Jurkat, Clone E6-1 (cell line): ENCODE data around the gene PRSS33.

Experiments used
- DNase-seq: peaks from one replicate; pipeline ENCODE4 v3.0.0-alpha.2; 2011; ENCODE audit warnings: low read depth, low spot score
- H3K4me3 ChIP-seq: 2 replicates; pipeline ENCODE4 v1.5.1; 2011; ENCODE audit warnings: mild to moderate bottlenecking, low read length, control low read depth, moderate library complexity

PRSS33 gene

GRCh38 chr16:2768403-2769089 is 18.8 kb downstream of the PRSS33 start:
- H3K4me3 ChIP-seq = no peak overlapping the region
- no peak for DNase-seq

DNA sequence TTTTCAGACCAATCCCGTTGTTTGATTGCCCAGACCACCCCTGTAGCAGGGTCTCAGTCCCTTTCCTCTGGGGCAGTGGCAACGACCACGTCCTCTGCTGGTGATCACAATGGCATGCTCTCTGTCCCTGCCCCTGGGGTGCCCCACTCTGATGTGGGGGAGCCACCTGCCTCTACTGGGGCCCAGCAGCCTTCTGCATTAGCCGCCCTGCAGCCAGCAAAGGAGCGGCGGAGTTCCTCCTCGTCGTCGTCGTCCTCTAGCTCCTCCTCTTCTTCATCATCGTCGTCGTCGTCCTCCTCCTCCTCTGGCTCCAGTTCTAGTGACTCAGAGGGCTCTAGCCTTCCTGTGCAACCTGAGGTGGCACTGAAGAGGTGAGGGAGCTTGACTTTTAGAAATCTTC is 19.5 kb downstream of the PRSS33 start:
- DNase-seq = no peak
- H3K4me3 ChIP-seq = no peak overlapping the region

DNA sequence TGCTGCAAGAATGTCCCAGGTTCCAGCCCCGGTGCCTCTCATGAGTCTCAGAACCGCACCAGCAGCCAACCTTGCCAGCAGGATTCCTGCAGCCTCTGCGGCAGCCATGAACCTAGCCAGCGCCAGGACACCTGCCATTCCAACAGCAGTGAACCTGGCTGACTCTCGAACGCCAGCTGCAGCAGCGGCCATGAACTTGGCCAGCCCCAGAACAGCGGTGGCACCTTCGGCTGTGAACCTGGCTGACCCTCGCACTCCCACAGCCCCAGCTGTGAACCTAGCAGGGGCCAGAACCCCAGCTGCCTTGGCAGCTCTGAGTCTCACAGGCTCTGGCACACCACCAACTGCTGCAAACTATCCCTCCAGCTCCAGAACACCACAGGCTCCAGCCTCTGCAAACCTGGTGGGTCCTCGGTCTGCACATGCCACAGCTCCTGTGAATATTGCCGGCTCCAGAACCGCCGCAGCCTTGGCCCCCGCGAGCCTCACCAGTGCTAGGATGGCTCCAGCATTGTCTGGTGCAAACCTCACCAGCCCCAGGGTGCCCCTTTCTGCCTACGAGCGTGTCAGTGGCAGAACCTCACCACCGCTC is 20.1 kb downstream of the PRSS33 start:
- H3K4me3 ChIP-seq = no peak overlapping the region
- no peak for DNase-seq

DNA sequence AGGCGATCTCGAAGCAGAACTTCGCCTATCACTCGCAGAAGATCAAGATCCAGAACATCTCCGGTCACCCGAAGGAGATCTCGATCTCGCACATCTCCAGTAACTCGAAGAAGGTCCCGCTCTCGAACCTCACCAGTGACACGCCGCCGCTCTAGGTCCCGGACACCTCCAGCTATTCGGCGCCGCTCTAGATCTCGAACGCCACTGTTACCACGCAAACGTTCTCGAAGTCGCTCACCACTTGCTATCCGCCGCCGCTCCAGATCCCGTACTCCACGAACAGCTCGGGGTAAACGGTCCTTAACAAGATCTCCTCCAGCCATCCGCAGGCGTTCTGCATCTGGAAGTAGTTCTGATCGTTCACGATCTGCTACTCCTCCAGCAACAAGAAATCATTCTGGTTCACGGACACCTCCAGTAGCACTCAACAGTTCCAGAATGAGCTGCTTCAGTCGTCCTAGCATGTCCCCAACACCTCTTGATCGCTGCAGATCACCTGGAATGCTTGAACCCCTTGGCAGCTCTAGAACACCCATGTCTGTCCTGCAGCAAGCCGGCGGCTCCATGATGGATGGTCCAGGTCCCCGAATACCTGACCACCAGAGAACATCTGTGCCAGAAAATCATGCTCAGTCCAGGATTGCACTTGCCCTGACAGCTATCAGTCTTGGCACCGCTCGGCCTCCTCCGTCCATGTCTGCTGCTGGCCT is 20.8 kb downstream of the PRSS33 start:
- DNase-seq = no peak
- no peak overlapping the region for H3K4me3 ChIP-seq

DNA sequence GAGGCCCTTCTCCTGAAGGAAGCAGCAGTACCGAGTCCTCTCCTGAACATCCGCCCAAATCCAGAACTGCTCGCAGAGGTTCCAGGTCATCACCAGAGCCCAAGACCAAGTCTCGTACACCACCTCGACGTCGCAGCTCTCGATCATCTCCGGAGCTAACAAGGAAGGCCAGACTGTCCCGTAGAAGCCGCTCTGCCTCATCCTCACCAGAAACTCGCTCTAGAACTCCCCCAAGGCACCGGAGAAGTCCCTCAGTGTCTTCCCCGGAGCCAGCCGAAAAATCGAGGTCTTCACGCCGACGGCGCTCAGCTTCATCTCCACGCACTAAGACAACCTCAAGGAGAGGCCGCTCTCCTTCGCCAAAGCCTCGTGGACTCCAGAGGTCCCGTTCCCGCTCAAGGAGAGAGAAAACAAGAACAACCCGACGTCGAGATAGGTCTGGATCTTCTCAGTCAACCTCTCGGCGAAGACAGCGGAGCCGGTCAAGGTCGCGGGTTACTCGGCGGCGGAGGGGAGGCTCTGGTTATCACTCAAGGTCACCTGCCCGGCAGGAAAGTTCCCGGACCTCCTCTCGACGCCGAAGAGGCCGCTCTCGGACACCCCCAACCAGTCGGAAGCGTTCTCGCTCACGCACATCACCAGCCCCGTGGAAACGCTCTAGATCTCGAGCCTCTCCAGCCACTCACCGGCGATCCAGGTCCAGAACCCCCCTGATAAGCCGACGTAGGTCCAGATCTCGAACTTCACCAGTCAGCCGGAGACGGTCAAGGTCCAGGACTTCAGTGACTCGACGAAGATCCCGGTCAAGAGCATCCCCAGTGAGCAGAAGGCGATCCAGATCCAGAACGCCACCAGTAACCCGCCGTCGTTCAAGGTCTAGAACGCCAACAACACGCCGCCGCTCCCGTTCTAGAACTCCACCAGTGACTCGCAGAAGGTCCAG is 21.6 kb downstream of the PRSS33 start:
- H3K4me3 ChIP-seq = no peak overlapping the region
- DNase-seq = no peak

DNA sequence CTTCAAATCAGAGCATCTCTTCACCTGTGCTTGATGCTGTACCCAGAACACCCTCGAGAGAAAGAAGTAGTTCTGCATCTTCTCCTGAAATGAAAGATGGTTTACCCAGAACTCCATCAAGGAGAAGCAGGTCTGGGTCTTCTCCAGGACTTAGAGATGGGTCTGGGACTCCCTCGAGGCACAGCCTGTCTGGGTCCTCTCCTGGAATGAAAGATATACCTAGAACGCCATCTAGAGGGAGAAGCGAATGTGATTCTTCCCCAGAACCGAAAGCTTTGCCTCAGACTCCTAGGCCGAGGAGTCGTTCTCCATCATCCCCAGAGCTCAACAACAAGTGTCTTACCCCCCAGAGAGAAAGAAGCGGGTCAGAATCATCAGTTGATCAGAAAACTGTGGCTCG is 22.6 kb downstream of the PRSS33 start:
- H3K4me3 ChIP-seq = no peak overlapping the region
- DNase-seq = no peak

DNA sequence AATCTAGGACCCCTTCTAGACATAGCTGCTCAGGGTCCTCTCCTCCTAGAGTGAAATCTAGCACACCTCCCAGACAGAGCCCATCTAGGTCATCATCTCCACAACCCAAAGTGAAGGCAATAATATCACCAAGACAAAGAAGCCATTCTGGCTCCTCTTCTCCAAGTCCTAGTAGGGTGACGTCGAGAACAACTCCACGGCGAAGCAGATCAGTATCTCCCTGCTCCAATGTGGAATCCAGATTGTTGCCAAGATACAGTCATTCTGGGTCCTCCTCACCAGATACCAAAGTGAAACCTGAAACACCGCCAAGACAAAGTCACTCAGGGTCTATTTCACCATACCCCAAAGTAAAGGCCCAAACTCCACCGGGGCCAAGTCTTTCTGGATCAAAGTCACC is 24.2 kb downstream of the PRSS33 start:
- no peak for DNase-seq
- H3K4me3 ChIP-seq = no peak overlapping the region

DNA sequence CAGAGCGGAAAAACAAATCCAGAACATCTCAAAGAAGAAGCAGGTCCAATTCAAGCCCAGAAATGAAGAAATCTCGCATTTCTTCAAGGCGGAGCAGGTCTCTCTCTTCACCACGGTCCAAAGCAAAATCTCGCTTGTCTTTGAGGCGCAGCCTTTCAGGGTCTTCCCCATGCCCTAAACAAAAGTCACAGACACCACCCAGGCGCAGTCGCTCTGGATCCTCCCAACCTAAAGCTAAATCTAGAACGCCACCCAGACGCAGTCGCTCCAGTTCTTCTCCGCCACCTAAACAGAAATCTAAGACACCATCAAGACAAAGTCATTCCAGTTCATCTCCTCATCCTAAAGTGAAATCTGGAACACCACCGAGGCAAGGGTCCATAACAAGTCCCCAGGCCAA is 24.6 kb downstream of the PRSS33 start:
- H3K4me3 ChIP-seq = no peak overlapping the region
- no peak for DNase-seq

DNA sequence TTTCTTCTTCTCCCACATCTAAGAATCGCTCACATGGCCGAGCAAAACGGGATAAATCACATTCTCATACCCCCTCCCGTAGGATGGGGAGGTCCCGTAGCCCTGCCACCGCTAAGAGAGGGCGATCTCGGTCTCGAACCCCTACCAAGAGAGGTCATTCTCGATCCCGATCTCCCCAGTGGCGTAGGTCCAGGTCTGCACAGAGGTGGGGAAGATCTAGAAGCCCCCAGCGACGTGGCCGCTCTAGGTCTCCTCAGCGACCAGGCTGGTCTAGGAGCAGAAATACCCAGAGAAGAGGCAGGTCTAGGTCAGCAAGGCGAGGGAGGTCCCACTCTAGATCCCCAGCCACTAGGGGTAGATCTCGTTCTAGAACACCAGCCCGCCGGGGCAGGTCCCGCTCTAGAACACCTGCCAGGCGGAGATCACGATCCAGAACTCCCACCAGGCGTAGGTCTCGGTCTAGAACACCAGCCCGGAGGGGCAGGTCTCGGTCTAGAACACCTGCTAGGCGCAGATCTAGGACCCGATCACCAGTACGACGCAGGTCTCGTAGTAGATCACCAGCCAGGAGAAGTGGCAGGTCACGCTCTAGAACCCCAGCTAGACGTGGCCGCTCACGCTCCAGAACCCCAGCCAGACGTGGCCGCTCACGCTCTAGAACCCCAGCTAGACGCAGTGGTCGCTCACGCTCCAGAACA is 25.3 kb downstream of the PRSS33 start:
- no peak overlapping the region for H3K4me3 ChIP-seq
- no peak for DNase-seq

GRCh38 chr16:2761472-2761871 is 25.9 kb downstream of the PRSS33 start:
- no peak for DNase-seq
- no peak overlapping the region for H3K4me3 ChIP-seq

DNA sequence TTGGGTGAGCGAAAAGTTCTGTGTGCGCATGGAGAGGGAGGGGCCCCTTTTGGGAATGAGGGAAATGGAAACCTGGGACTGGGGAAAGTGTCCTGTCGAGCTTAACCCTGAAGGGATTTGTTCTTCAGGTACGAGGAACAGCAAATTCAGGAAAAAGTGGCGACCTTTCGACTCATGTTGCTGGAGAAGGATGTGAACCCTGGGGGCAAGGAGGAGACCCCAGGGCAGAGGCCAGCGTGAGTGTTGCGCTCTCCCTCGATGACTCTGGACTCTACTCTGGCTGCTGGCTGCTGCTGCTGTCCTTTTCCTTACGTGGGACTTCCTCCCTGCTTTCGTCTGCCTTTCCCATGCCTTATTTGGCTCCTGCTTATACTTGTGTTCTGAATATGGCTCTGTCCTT is 30.0 kb downstream of the PRSS33 start:
- DNase-seq = no peak

GRCh38 chr16:2756288-2757015 is 30.9 kb downstream of the PRSS33 start:
- DNase-seq = no peak
- no peak overlapping the region for H3K4me3 ChIP-seq

More for the DNA sequence above, 30.0 kb downstream of the PRSS33 start:
- no peak overlapping the region for H3K4me3 ChIP-seq

DNA sequence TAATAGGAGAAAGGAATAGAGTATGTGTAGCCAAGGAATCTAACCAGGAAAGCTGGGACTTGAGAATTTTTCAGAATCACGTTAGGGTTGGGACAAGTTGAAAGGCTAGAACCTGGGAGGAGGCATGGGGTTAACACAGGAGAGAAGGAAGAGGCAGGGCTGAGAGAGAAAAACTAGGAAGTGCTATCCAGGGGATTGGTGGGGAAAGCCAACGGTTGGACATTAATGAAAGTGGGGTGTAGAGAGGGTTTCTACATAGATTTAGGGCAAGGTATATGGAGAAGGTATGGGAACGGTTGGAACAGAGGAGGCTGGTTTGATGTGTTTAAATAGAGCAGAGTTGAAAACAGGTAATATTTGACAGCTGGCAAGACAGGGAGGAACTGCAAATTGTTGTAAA is 32.2 kb downstream of the PRSS33 start:
- DNase-seq = no peak
- no peak overlapping the region for H3K4me3 ChIP-seq

GRCh38 chr16:2753733-2754020 is 33.7 kb downstream of the PRSS33 start:
- no peak for DNase-seq
- H3K4me3 ChIP-seq = peak overlapping the region; percentile 79

- peak overlapping the region; percentile 79 for H3K4me3 ChIP-seq
Measured at GRCh38 chr16:2752850-2753732, 34.3 kb downstream of the PRSS33 start.

DNA sequence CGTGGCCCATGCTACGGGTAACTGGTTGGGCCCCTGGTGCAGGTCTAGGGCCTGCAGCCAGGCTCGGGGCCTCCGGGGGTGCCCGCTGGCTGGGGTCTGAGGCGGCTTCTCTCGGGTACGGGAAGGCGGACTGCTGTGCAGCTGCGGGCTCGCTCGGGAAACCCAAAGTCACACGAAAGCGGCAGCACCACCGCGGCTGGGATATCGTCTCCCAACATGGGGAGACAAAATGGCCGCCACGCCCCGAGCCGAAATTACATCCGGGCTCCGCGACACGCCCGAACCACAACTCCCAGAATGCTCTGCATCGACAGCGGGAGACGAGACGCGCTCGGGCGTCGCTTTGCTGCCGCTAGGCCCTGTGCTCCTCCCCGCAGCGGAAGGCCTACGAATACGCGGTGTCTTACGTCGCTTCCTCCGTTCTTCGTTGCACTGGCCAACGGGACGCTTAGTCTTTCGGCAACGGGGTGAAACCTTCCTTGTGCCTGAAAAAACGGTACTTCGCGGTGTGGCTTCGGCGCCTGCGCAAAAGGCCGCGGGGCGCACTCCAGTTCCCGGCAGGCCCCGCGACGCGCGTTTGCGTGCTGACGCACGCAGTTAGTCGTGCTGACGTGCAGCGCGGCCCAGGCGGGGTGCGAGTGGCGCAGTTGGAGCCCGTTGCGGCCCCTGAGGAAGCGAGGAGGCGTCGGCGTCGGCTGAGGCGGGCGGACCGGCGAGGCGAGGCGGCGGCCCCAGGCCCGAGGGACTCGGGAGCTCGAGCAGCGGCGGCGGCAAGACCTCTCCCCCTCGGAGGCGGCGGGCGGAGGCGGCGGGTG is 35.1 kb downstream of the PRSS33 start, which contains the start of gene SRRM2:
Gene SRRM2, plus strand, starts transcription at position 604 of the 815 bp plus-strand sequence. CDS start 3,727 bp downstream, outside the sequence.
- H3K4me3 ChIP-seq = peak within 1 kb of the TSS; percentile 79
- peak; percentile 96 for DNase-seq

More at GRCh38 chr16:2752850-2753732, 34.3 kb downstream of the PRSS33 start:
- peak; percentile 69 for DNase-seq
